Measurements from ENCODE around the gene HSP90AA1.

DNA sequence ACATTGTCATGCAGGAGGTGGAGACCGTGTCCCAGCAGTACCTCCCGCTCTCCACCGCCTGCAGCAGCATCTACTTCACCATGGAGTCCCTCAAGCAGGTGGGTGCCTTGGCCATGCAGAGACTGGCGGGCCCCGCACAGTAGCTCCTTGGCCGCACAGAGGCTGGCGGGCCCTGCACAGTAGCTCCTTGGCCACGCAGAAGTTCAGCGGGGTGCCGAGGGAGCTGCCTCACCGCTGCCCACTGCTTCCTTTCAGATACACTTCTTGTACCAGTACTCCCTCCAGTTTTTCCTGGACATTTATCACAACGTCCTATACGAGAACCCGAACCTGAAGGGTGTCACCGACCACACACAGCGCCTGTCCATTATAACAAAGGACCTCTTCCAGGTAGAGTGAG lies 47.7 kb downstream of the HSP90AA1 start:
- TF ChIP-seq, protein P1, sequence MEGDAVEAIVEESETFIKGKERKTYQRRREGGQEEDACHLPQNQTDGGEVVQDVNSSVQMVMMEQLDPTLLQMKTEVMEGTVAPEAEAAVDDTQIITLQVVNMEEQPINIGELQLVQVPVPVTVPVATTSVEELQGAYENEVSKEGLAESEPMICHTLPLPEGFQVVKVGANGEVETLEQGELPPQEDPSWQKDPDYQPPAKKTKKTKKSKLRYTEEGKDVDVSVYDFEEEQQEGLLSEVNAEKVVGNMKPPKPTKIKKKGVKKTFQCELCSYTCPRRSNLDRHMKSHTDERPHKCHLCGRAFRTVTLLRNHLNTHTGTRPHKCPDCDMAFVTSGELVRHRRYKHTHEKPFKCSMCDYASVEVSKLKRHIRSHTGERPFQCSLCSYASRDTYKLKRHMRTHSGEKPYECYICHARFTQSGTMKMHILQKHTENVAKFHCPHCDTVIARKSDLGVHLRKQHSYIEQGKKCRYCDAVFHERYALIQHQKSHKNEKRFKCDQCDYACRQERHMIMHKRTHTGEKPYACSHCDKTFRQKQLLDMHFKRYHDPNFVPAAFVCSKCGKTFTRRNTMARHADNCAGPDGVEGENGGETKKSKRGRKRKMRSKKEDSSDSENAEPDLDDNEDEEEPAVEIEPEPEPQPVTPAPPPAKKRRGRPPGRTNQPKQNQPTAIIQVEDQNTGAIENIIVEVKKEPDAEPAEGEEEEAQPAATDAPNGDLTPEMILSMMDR (IDR thresholded peaks at IDR 0.05; ENCODE audit: low read depth, low read length, poor library complexity, severe bottlenecking), result no peak
- TF ChIP-seq EZH2phosphoT487 (IDR thresholded peaks at IDR 0.05; ENCODE audit: borderline replicate concordance, low read length), result no peak
